Erythroblast (primary cell): Measurements from ENCODE around the gene TOR1AIP2.

Source experiments
- GATA1 ChIP-seq: IDR thresholded peaks from 2 replicates; pipeline ENCODE4 v1.6.1; 2011; ENCODE audit warnings: low read depth, mild to moderate bottlenecking, control low read depth, low read length, moderate library complexity
- POLR2A ChIP-seq: IDR thresholded peaks from 2 replicates; pipeline ENCODE4 v1.6.1; 2011; ENCODE audit warnings: mild to moderate bottlenecking, low read length

DNA sequence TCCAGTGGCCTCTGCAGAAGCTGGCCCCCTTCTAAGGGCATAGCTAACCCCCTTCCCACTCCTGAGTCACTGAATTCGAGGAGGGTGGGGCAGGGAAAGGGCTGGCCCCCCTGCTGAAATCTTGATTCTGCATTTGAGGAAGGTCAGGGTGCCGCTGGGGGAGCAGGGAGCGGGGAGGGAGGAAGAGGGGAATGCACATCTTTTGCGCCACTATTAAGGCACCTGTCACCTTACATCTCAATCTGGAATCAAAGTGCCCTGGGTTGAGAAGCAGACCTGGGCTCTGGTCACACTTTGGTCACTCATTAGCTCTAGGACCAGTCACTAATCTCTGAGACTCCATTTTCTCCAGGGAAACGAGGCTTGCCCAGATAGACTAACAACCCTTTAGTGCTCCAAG, 62.0 kb downstream of the TOR1AIP2 start:
- TF ChIP-seq POLR2A (no peak), GATA1 (no peak)
